ENCODE measurements around the gene ZNF367.

The ZNF367 gene

DNA sequence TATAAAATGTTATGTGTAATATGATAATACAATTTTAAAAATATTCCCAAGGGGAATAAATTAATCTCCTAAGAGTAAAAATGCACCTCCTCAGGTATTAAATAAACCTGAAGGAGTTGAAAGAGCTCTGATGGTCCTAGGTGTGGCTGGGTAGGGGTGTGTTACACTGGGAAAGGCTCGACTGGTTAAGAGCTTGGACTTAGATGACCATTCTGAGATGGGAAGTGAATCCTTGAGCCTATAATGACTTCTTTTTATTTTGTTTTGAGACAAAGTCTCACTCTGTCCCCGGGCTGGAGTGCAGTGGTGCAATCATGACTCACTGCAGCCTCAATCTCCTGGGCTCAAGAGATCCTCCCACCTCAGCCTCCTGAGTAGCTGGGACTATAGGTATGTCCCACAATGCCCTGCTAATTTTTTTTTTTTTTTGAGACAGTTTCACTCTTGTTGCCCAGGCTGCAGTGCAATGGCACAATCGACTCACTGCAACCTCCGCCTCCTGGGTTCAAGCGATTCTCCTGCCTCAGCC is 22.6 kb upstream of the ZNF367 start:
- TF ChIP-seq CTCF (IDR thresholded peaks at IDR 0.05; ENCODE audit: extremely low read depth, insufficient read depth, missing control alignments) = no peak
- no peak for DNase-seq (ENCODE audit: low spot score)
- in situ Hi-C loops (cut with MboI; ENCODE audit: low pct_unique_long_range_greater_than_20kb, low sequenced_read_pairs, unreplicated experiment) = loop anchor here (10.0 kb wide), 1 partner anchor 214 kb away; the partner anchor contains the start of gene PRXL2C

DNA sequence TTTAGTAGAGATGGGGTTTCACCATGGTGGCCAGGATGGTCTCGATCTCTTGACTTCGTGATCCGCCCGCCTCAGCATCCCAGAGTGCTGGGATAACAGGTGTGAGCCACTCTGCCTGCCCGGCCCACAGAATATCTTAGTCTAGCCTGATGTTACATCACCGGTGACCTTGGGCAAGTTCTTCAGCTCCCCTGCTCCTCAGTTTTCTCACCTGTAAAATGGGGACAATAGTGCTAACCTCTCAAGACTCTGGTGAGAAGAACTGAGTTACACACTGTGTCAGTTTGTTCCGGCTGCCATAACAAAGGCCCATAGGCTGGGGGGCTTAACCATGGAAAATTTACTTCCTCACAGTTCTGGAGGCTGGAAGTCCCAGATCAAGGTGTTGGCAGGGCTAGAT is 19.3 kb upstream of the ZNF367 start:
- in situ Hi-C loops (cut with MboI; ENCODE audit: low pct_unique_long_range_greater_than_20kb, low sequenced_read_pairs, unreplicated experiment) = no loop called here

GRCh38 chr9:96436456-96437126 is 18.4 kb upstream of the ZNF367 start:
- in situ Hi-C loops (cut with MboI; ENCODE audit: low pct_unique_long_range_greater_than_20kb, low sequenced_read_pairs, unreplicated experiment) = no loop called here
- no peak for TF ChIP-seq CTCF (IDR thresholded peaks at IDR 0.05; ENCODE audit: extremely low read depth, insufficient read depth, missing control alignments)
- DNase-seq (ENCODE audit: low spot score) = no peak

More for the DNA sequence above, 19.3 kb upstream of the ZNF367 start:
- no peak for TF ChIP-seq CTCF (IDR thresholded peaks at IDR 0.05; ENCODE audit: extremely low read depth, insufficient read depth, missing control alignments)
- no peak for DNase-seq (ENCODE audit: low spot score)

- no peak for DNase-seq (ENCODE audit: low spot score)
- in situ Hi-C loops (cut with MboI; ENCODE audit: low pct_unique_long_range_greater_than_20kb, low sequenced_read_pairs, unreplicated experiment) = no loop called here
- no peak for TF ChIP-seq CTCF (IDR thresholded peaks at IDR 0.05; ENCODE audit: extremely low read depth, insufficient read depth, missing control alignments)
These were observed 17.9 kb upstream of the ZNF367 start for GRCh38 chr9:96436063-96436455.

- in situ Hi-C loops (cut with MboI; ENCODE audit: low pct_unique_long_range_greater_than_20kb, low sequenced_read_pairs, unreplicated experiment) = no loop called here
- DNase-seq (ENCODE audit: low spot score) = no peak
- TF ChIP-seq CTCF (IDR thresholded peaks at IDR 0.05; ENCODE audit: extremely low read depth, insufficient read depth, missing control alignments) = no peak
These were observed 17.2 kb upstream of the ZNF367 start for GRCh38 chr9:96435345-96435744.

- no peak for TF ChIP-seq CTCF (IDR thresholded peaks at IDR 0.05; ENCODE audit: extremely low read depth, insufficient read depth, missing control alignments)
- no peak for DNase-seq (ENCODE audit: low spot score)
- in situ Hi-C loops (cut with MboI; ENCODE audit: low pct_unique_long_range_greater_than_20kb, low sequenced_read_pairs, unreplicated experiment) = no loop called here
These were observed 12.2 kb upstream of the ZNF367 start for GRCh38 chr9:96430377-96430776.
